HG03432 (cell line): ENCODE measurements around the gene COIL.

Experiments
- ATAC-seq: cut with Tn5 transposase; IDR thresholded peaks from one replicate; pipeline ENCODE4 v1.9.1; 2021; ENCODE audit warnings: mild to moderate bottlenecking, moderate library complexity; ENCODE audit not compliant: unreplicated experiment

The COIL gene

DNA sequence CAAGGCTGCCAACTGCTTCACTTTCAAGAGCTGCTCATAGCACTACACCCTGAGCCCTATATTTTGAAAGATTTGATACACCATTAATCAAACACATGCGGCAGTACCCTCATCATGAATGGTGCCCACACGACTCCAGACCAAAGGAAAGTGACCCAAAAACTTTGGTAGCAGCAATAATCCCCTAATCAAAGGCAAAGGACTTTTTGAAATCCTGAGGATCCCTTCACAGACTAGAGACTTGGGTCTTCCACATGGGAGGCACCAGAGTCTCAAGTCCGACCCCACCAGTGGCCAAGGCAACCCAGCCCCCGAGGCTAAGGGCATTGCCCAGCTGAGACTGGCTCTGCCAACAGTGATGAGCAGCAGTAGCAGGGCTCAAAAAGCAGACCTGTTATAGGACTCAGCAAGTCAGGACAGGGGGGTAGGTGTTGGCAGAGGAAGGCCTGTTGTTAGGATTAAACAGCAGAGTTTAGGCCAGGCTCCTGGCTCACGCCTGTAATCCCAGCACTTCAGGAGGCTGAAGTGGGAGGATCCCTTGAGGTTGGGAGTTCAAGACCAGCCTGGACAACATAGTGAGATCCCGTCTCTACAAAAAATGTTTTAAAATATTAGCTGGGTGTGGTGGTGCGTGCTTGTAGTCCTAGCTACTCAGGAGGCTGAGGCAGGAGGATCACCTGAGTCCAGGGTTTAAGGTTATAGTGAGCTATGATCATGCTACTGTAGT lies 50.2 kb downstream of the COIL start:
- no peak for ATAC-seq

DNA sequence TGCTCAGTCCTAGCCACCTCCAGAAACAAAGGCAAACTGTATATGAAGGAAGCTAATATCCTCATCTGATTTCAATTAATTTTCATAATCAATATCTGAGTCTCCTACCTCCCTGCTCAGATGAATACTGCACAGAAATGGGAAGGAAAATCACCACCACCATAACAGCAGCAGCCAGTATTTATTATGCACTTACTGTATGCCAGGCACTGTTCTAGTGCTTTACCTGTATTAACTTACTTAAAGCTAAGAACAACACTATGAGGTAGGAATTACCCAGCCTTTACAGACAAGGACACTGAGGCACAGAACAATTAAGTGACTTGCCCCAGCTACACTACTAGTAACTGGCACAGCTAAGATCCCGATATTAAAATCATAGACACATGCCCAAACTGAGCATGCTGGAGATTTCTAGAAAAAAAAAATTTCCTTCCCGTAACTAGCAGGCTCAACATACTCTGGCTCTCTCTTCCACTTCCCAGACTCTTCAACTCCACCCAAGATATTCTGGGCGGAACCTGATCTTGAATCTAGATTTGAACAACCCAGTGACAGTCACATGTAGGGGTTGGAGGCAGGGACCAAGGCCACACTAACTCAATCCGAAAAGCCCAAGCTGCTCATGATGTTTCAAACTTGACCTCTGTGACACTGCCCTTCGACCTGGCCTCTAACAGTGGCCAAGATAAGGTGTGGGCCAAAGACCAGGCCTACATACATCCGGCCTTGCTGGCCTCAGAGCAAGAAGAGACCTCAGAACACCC lies 50.9 kb downstream of the COIL start:
- no peak for ATAC-seq

DNA sequence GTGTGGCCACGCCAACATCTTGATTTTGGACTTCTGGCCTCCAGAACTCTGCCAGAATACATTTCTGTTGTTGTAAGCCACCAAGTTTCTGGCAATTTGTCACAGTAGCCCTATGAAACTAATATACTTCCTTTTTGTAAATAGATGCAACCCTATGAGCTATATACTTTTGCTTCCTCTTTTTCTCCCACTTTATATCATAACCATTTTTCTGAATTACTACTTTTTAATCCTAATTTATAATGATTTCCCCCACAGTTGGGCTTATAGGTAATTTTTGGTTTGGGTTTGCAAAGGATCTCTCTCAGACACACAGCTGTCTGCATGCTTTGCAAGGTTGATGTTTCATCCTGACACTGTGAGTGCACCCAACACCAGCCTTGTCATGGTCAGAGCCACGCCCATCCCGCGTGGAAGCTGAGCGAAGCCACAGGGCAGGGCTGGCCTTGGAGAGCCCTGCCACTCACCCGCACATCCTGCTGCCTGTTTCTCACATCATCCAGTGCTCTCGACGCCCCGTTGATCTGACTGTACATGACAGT lies 52.8 kb downstream of the COIL start:
- ATAC-seq = peak; percentile 91

DNA sequence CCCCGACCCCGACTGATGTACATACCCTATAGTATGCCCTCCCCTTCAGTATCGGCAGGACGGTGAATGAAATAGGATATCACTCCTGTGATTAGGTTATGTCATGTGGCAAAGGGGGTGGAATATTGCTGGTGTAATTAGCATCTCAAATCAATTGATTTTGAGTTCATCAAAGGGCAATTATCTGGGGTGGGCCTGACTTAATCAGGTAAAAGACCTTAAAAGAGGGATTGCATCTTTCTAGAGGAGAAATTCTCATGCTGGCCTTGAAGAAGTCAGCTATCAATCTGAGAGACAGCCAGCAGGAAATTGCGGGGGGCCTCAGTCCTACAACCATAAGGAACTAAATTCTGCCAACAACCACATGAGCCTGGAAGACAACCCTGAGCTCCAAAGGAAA lies 57.3 kb downstream of the COIL start:
- no peak for ATAC-seq

DNA sequence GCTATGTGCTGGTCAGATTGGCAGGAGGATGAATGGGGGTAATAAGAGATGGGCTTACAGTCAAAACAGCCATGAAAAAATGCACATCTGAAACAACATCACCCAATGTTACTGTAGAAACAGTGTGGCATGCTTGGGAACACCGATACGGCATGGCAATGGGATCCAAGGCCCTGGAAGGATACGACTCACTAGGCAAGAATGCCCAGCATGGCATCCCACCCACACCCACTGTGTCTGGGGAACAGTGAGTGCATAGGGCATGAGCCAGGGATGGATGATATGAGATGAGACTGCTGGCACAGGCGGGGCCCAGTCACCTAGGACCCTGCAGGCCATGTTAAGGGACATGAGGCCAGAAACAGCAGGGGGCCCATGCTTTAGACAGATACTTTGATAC lies 58.5 kb downstream of the COIL start:
- no peak for ATAC-seq

DNA sequence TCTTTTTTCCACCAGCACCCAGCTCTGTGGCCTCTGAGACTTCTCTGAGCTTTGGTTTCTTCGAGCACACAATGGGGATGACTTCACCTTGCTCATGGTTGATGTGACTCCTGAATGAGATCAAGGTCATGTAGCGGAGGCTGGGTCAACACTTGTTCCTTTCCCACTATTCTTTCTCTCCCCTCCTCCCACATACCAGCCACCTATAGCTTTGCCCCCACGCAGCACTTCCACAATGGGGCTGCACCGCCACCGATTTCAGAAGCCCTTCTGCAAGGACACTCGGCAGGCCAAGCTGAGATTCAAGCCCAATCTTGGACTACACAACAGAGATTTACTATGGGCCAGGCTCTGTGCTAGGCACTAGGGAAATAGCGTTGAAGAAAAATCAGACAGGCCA lies 61.4 kb downstream of the COIL start:
- no peak for ATAC-seq

DNA sequence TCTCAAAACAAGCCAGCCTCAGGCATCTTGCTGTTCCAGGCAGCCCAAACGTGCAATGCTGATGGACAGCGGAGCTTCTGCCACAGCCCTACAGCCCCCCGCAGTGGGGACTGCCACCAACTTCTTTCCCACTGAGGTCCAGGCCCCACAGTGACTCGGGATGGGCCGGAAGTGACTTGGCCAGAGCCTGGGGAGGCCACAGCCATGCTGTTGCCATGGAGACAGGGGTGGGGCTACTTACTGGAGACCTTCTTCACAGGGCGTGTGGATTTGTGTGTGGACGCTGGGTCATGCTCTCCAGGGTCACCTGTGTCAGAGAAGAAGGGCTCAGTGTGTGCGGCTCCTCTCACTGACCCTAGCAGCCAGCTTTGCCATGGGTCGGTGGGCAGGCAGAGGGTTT lies 62.0 kb downstream of the COIL start:
- ATAC-seq = no peak

DNA sequence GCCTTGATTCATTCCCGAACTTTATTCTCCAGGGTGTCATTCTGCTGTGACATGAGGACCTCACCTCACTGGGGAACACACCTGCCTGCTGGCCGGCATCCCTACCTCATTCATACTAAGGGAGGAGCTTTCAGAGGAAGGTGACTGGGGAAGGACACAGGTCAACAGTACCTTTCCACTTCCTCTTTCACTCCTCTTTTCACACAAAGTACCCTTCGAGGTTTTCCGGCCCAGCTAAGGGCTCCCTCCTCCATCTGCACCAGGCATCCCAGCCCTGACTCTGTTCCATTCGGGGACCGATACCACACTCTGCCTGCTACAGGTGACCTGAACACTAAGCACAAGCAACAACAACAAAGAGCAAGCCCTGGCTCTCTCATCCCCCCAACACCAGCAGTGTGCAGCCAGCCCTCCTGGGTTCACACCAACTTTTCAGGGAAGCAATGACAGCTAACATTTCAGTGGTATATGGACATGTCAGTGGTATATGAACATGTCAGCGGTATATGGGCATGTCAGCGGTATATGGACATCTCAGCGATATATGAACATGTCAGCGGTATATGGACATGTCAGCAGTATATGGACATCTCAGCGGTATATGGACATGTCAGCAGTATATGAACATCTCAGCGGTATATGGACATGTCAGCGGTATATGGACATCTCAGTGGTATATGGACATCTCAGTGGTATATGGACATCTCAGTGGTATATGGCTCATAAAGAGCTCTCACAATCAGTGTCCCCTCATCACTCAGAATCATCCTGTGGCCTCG lies 63.0 kb downstream of the COIL start:
- peak; percentile 57 for ATAC-seq

DNA sequence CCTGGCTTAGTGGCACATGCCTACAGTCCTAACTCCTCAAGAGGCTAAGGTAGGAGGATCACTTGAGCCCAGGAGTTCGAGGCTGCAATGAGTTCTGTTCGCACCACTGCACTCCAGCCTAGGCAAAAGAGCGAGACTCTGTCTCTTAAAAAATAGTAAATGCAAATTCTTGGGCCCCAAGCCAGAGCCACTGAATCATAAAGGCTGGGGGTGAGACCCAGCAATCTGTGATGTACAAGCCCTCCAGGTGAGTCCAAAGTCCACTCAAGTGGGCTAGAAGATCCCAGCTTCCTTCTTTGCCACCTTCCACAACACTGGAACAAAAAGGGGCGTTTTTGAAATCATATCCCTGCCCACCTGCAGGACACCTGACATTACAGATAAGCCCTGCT lies 63.9 kb downstream of the COIL start:
- ATAC-seq = no peak

DNA sequence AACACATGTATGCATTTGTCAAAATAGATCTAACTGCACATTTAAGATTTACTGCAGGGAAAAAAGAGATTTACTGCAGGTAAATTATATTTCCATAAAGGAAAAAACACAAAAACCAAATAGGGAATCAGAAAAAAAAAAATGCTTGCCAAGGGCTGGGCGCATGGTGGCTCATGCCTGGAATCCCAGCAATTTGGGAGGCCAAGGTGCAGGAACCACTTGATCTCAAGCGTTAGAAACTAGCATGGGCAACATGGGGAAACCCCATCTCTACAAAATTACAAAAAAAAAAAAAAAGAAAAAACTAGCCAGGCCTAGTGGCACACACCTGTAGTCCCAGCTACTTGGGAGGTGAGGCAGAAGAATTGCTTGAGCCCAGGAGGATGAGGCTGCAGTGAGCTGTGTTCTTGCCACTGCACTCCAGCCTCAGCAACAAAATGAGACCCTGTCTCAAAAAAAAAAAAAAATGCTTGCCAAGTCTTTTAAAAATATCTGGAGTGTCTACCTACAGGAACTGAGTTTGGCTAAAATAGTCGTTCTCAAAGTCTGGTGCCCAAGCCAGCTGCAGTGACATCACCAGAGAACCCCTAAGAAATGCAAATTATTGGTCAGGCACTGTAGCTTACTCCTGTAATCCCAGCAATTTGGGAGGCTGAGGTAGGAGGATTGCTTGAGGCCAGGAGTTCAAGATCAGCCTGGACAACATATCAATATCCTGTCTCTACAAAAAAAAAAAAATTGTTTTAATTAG lies 64.5 kb downstream of the COIL start:
- ATAC-seq = no peak

DNA sequence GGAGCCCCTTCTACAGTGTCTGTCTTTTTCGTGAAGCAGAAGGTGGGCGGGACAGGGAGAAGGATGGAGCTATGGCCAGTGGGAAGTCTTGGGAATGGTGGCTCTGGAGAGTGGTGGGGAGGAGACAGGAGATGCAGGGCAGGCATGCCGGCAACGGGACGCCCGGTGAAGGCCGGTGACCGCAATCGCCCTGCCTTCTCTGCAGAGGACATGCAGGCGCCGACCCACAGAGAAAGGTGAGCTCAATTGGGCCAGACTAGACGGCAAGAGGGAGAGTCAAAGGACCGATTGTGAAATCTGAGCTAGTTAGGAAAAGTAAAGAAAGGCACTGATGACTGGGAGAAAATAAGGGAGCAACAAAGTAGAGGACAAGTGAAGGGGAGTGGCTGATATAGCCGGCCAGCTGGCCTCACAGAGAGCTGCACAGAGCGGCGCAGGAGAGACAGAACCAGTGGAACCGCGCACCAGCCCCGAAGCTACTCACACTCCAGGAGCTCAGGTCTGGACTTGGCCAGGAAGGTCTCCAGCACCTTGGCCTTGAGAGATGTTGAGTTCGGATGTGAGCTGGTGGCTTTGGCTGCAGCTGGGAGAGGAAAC lies 65.9 kb downstream of the COIL start:
- ATAC-seq = no peak

DNA sequence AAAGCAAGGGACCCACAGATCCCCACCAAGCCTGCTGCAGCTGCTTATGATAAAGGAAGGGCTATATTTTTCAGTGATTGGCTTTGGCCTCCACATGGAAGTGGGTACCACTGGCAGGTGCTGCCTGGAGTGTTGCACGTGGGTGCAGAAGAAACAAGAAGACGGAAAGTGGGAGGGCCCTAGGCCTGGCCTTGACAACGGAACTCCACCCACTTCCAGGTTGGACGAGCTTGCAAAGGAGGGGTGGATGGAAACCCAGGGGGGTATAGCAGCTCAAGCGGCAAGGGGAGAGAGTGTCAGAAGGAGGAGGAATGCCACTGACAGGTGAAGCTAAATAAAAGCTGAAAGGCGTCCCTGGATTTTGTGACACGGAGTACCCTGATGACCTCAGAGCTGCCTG lies 67.3 kb downstream of the COIL start:
- ATAC-seq = no peak

DNA sequence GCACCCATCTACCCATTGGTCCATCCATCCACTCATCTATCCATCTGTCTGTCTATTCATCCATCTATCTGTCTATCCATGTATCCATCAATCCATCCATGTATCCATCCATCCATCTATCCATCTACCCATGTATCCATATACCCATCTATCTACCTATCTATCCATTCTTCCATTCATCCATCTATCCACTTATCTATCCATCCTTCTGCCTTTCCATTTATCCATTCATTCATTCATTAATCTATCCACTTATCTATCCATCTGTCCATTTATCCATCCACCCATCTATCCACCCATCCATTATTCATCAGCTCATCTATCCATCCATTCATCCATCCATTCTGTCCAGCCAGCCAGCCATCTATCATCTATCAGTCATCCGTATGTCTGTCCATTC lies 68.5 kb downstream of the COIL start:
- no peak for ATAC-seq

DNA sequence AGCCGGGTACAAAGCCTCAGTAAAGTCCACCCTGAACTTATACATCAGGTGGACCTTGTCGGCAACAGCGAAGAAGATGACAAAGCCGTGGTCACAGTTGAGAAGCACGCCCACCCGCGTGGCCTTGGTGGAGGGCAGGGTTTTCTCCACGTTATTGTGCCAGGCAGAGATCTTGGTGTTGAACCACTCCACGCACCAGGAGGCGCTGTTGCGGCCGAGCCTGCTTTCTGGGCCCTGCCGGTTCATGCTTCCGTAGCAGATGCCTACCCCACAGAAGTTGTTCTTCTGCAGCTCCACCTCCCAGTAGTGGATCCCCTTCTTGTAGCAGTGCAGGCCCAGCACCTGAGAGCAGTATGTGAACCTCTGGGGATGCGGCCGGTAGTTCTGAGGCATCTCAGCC lies 69.1 kb downstream of the COIL start:
- no peak for ATAC-seq

DNA sequence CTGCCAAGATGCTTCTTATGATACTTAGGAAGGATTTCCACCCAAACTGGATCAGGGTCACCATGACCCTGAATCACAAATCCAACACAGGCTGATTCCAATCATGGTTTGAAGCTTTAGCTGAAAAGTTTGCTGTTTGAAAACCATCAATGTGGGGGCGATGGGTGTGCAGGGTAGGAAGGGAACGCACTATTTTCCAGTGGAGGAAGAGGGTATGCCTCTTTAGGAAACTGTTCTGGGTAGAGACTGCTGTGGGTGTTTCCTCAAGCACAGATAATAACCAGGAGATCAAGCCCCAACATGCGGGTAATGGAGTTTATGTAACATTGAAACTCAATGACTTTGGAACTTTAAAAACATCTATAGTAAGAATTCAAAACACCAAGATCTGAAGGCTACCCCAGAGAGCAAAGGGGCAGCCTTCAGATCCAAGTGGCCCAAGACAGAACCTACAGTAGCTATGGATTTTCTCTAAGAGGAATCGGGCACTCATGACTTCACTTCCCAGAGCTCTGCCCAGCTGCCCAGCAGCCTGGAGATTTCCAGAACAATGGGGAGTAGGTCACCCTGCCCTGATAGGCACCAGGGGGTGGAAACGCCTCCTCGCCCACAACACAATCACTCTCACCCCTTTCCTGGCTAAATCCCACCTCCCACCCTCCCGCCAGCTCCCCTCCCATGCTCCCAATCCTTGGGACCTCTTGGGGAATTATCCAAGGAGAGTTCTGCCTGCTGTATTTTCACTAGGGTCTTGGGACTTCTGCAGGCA lies 69.8 kb downstream of the COIL start:
- ATAC-seq = no peak

DNA sequence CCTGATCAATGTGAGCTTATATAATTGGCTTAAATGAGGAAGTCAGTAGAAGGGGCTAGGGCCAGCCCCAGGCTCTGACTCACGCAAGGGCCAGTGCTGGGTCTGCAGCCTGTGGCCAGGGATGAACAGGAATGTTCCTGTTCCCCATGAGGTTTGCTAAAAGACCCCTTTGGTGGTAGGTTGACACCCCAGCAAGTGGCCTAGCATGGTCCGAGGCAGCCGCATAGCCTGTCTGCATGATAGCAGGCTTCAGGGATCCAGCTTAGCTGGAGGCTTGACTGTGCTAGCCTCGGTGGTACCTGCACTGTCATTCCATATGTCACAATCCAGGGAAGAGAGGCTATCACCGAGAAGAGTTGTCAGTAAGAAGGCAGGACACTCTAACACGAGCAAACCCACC lies 70.5 kb downstream of the COIL start:
- no peak for ATAC-seq
